Spleen (tissue), 7 donors: ENCODE measurements around the gene BATF2.

ENCODE experiments used
- POLR2A ChIP-seq, 3 donors: fragments of 450-650 bp; IDR thresholded peaks; one replicate each; pipeline ENCODE4 v1.5.1; 2017; ENCODE audit warnings: antibody characterized with exemption in 3 of 3, mild to moderate bottlenecking in 1 of 3
- POLR2AphosphoS5 ChIP-seq, 3 donors: sonication (generic); formaldehyde crosslinking; IDR thresholded peaks; one replicate each; pipeline ENCODE4 v1.5.1; 2017; ENCODE audit warnings: antibody characterized with exemption in 3 of 3
- TF ChIP-seq, protein P1 (sequence below), 11 experiments: fragments of 200-600 bp in 7 of 11; fragments of 450-650 bp in 4 of 11; sonication (generic) in 4 of 11; IDR thresholded peaks in 8 of 11; conservative IDR thresholded peaks in 3 of 11; 1 replicate in 7 of 11; 2 replicates in 4 of 11; pipeline versions ENCODE4 v1.4.0 to v1.8.0; 2016 to 2021; ENCODE audit warnings: antibody characterized with exemption in 11 of 11, inconsistent platforms in 4 of 11, mild to moderate bottlenecking in 1 of 11
- donor health status: DM: no; HTN: no; CAD: no; lungs with moderate emphysema.
- donor health status: DM: no; HTN: no; CAD: no.
- donor health status: DM: no; HTN: no; CAD: no.

DNA sequence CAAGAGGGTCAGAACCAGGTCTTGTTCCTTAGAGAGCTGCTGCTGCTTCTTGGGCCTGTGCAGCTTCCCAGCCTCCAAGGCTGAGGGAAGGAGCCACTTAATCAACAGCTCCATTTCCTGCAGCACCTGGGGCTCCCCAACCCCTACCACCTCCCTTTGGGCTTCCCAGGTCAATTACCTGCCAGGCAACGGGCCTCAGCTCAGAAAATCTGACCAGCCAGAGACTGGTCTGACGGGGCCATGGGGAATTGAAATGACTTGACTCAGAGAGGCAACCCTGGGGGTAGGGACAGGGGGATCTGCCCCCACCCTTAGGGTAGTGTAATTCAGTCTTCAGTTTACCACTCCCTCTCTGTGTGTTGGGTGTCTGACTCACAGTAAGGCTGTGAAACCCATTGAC lies 20.1 kb downstream of the BATF2 start:
- TF ChIP-seq, protein P1, sequence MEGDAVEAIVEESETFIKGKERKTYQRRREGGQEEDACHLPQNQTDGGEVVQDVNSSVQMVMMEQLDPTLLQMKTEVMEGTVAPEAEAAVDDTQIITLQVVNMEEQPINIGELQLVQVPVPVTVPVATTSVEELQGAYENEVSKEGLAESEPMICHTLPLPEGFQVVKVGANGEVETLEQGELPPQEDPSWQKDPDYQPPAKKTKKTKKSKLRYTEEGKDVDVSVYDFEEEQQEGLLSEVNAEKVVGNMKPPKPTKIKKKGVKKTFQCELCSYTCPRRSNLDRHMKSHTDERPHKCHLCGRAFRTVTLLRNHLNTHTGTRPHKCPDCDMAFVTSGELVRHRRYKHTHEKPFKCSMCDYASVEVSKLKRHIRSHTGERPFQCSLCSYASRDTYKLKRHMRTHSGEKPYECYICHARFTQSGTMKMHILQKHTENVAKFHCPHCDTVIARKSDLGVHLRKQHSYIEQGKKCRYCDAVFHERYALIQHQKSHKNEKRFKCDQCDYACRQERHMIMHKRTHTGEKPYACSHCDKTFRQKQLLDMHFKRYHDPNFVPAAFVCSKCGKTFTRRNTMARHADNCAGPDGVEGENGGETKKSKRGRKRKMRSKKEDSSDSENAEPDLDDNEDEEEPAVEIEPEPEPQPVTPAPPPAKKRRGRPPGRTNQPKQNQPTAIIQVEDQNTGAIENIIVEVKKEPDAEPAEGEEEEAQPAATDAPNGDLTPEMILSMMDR (IDR thresholded peaks at IDR 0.05 in 8 of 11, conservative IDR thresholded peaks at IDR 0.05 in 3 of 11), result no peak
- TF ChIP-seq POLR2AphosphoS5 (IDR thresholded peaks at IDR 0.05), result no peak
- no peak for TF ChIP-seq POLR2A (IDR thresholded peaks at IDR 0.05)
